Measurements from ENCODE around the gene FBLN1.

- TF ChIP-seq YY1 (IDR thresholded peaks at IDR 0.05; ENCODE audit: borderline replicate concordance in 1 of 3, control insufficient read depth in 1 of 3, extremely low read depth in 1 of 3, insufficient read depth in 3 of 3, insufficient read length in 1 of 3, insufficient replicate concordance in 2 of 3, low read depth in 1 of 3, low read length in 2 of 3) (no peak), CTCF (IDR thresholded peaks at IDR 0.05 in 2 of 3, conservative IDR thresholded peaks at IDR 0.05 in 1 of 3; ENCODE audit: insufficient read depth in 2 of 3, low read depth in 1 of 3, low read length in 3 of 3) (no peak), RBM22 (IDR thresholded peaks at IDR 0.05; ENCODE audit: low read depth, low read length, poor library complexity, severe bottlenecking) (no peak), L3MBTL2 (IDR thresholded peaks at IDR 0.05) (no peak), ETV6 (IDR thresholded peaks at IDR 0.05; ENCODE audit: borderline replicate concordance in 1 of 2, low read depth in 2 of 2, low read length in 1 of 2) (no peak), ETV6 (CRISPR knock-in tag; IDR thresholded peaks at IDR 0.05; ENCODE audit: borderline replicate concordance) (no peak), POLR2A (conservative IDR thresholded peaks at IDR 0.05) (no peak), ZNF143 (CRISPR knock-in tag; IDR thresholded peaks at IDR 0.05) (no peak), RBBP5 (IDR thresholded peaks at IDR 0.05; ENCODE audit: borderline replicate concordance, insufficient read depth, low read length, poor library complexity, severe bottlenecking) (no peak)
- TF ChIP-seq, protein P1, sequence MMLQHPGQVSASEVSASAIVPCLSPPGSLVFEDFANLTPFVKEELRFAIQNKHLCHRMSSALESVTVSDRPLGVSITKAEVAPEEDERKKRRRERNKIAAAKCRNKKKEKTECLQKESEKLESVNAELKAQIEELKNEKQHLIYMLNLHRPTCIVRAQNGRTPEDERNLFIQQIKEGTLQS (IDR thresholded peaks at IDR 0.05), result no peak
- TF ChIP-seq, protein P1 (CRISPR knock-in tag; conservative IDR thresholded peaks at IDR 0.05), result no peak
- TF ChIP-seq, protein P2, sequence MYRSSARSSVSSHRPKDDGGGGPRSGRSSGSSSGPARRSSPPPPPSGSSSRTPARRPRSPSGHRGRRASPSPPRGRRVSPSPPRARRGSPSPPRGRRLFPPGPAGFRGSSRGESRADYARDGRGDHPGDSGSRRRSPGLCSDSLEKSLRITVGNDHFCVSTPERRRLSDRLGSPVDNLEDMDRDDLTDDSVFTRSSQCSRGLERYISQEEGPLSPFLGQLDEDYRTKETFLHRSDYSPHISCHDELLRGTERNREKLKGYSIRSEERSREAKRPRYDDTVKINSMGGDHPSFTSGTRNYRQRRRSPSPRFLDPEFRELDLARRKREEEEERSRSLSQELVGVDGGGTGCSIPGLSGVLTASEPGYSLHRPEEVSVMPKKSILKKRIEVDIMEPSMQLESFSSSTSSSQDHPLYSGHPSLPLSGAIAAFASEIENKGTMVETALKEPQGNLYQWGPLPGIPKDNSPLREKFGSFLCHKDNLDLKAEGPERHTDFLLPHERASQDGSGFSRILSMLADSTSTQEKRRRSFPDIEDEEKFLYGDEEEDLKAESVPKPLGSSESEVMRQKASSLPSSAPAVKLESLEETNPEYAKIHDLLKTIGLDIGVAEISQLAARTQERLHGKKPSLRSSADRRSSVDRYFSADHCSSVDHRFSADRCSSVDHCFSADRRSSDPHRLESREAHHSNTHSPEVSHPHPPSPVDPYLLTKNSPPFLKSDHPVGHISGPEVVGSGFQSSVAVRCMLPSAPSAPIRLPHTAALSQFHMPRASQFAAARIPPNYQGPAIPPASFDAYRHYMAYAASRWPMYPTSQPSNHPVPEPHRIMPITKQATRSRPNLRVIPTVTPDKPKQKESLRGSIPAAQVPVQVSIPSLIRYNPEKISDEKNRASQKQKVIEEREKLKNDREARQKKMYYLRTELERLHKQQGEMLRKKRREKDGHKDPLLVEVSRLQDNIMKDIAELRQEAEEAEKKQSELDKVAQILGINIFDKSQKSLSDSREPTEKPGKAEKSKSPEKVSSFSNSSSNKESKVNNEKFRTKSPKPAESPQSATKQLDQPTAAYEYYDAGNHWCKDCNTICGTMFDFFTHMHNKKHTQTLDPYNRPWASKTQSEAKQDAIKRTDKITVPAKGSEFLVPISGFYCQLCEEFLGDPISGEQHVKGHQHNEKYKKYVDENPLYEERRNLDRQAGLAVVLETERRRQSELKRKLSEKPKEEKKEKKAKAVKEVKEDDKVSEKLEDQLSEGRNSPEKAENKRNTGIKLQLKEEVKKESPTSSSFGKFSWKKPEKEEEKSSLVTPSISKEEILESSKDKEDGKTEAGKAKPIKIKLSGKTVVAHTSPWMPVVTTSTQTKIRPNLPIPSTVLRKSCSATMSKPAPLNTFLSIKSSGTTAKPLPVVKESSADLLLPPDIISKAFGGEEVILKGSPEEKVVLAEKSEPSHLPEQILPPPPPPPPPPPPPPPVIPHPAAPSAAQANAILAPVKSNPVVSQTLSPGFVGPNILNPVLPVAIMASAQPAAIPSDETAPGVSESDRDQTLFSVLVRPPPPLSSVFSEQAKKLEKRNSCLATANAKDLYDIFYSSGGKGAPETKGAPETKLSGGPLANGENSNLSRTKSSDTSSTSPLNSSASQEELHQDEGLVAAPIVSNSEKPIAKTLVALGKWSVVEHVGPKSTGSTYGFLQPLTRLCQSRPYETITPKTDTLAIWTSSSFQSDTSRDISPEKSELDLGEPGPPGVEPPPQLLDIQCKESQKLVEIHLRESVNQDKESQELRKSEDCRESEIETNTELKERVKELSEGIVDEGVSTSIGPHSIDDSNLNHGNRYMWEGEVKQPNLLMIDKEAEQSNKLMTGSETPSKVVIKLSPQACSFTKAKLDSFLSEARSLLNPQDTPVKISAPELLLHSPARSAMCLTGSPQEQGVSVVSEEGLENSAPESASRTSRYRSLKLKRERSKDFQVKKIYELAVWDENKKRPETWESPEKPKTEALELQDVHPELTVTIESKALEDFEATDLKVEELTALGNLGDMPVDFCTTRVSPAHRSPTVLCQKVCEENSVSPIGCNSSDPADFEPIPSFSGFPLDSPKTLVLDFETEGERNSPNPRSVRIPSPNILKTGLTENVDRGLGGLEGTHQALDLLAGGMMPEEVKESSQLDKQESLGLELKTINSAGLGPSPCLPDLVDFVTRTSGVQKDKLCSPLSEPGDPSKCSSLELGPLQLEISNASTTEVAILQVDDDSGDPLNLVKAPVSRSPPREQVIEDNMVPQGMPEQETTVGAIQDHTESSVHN (IDR thresholded peaks at IDR 0.05; ENCODE audit: borderline replicate concordance in 1 of 2, low read depth in 1 of 2), result no peak
- TF ChIP-seq, protein P3, sequence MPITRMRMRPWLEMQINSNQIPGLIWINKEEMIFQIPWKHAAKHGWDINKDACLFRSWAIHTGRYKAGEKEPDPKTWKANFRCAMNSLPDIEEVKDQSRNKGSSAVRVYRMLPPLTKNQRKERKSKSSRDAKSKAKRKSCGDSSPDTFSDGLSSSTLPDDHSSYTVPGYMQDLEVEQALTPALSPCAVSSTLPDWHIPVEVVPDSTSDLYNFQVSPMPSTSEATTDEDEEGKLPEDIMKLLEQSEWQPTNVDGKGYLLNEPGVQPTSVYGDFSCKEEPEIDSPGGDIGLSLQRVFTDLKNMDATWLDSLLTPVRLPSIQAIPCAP (CRISPR knock-in tag; IDR thresholded peaks at IDR 0.05; ENCODE audit: borderline replicate concordance), result no peak
Observed at GRCh38 chr22:45477366-45478107, 25.1 kb upstream of the FBLN1 start.

Measured in K562 (cell line).